ENCODE results near the gene SLC25A48. TPM values are rescaled to one million over a fixed set of nuclear protein-coding genes. Genes with fewer than 3 reads are reported as not detected.

The SLC25A48 gene
- total RNA-seq, 4 donors from 2014 or later: 0.34 to 2.0 (median 0.94) TPM; not detected in 1

- TF ChIP-seq CTCF (IDR thresholded peaks at IDR 0.05; ENCODE audit: low read depth): no peak
Measured at GRCh38 chr5:135869935-135870334, 35.5 kb downstream of the SLC25A48 start.

- no peak for TF ChIP-seq CTCF (IDR thresholded peaks at IDR 0.05; ENCODE audit: low read depth)
Measured at GRCh38 chr5:135871268-135871915, 36.9 kb downstream of the SLC25A48 start.

GRCh38 chr5:135873831-135874230 lies 39.4 kb downstream of the SLC25A48 start:
- no peak for TF ChIP-seq CTCF (IDR thresholded peaks at IDR 0.05; ENCODE audit: low read depth)

- TF ChIP-seq CTCF (IDR thresholded peaks at IDR 0.05; ENCODE audit: low read depth): no peak
Measured at GRCh38 chr5:135874461-135874860, 40.0 kb downstream of the SLC25A48 start.

GRCh38 chr5:135875567-135875966 lies 41.1 kb downstream of the SLC25A48 start:
- TF ChIP-seq CTCF (IDR thresholded peaks at IDR 0.05; ENCODE audit: low read depth): no peak

GRCh38 chr5:135876146-135876545 lies 41.7 kb downstream of the SLC25A48 start:
- TF ChIP-seq CTCF (IDR thresholded peaks at IDR 0.05; ENCODE audit: low read depth): no peak

GRCh38 chr5:135877570-135878155 lies 43.2 kb downstream of the SLC25A48 start:
- no peak for TF ChIP-seq CTCF (IDR thresholded peaks at IDR 0.05; ENCODE audit: low read depth)
